SK-N-SH (cell line): Measurements from ENCODE around the gene ENTHD1. TPM values are rescaled to one million over a fixed set of nuclear protein-coding genes. Genes with fewer than 3 reads are reported as not detected.

Experiments used
- CTCF ChIA-PET: fragments of 300-600, 350-600 bp; formaldehyde crosslinking; extraction: SDS; loops from one replicate; lab custom pipeline; 2021; lab: Yijun Ruan, JAX
- POLR2A ChIA-PET: fragments of 350-600 bp; sonication (Branson Sonifier 250); formaldehyde crosslinking; extraction: SDS; loops from one replicate; lab custom pipeline; 2020; ENCODE audit warnings: antibody characterized with exemption, inconsistent platforms; lab: Yijun Ruan, JAX
- DNase-seq: peaks from one replicate; pipeline ENCODE4 v3.0.0; 2012
- H2AFZ ChIP-seq: fragments of 200-600 bp; sonication (generic); 2 replicates; pipeline ENCODE4 v1.8.1; 2016; ENCODE audit warnings: antibody characterized with exemption, mild to moderate bottlenecking, low read depth
- H3F3A ChIP-seq: fragments of 200-600 bp; sonication (generic); replicated peaks from 2 replicates; pipeline ENCODE3; 2016; ENCODE audit warnings: antibody characterized with exemption, mild to moderate bottlenecking; ENCODE audit not compliant: insufficient read depth
- H3K27ac ChIP-seq, 2 experiments: fragments of 200-500 bp in 1 of 2; fragments of 200-600 bp in 1 of 2; sonication (Bioruptor generic) in 1 of 2; sonication (generic), shearing (Covaris generic) in 1 of 2; 2 replicates each; pipeline versions ENCODE4 v1.5.1 to v1.6.1; 2014 to 2016; ENCODE audit warnings: low read depth in 2 of 2, inconsistent platforms in 1 of 2, low read length in 1 of 2, mild to moderate bottlenecking in 1 of 2, mixed read lengths in 1 of 2
- H3K27me3 ChIP-seq: fragments of 200-600 bp; sonication (generic), shearing (Covaris generic); 2 replicates; pipeline ENCODE4 v1.6.1; 2016; ENCODE audit warnings: mixed run types; ENCODE audit not compliant: insufficient read depth
- H3K36me3 ChIP-seq, 2 experiments: fragments of 200-500 bp in 1 of 2; fragments of 200-600 bp in 1 of 2; sonication (Bioruptor generic) in 1 of 2; sonication (generic) in 1 of 2; replicated peaks in 1 of 2; 2 replicates each; pipeline versions ENCODE3 to v1.5.1; 2014 to 2016; ENCODE audit warnings: low read length in 1 of 2, mild to moderate bottlenecking in 1 of 2; ENCODE audit not compliant: insufficient read depth in 2 of 2, control insufficient read depth in 1 of 2
- H3K4me1 ChIP-seq, 2 experiments: fragments of 200-500 bp in 1 of 2; fragments of 200-600 bp in 1 of 2; sonication (Bioruptor generic) in 1 of 2; sonication (generic), shearing (Covaris generic) in 1 of 2; 2 replicates each; pipeline versions ENCODE4 v1.5.1 to v1.6.1; 2014 to 2016; ENCODE audit warnings: low read depth in 1 of 2, low read length in 1 of 2, mixed run types in 1 of 2; ENCODE audit not compliant: insufficient read depth in 2 of 2, control insufficient read depth in 1 of 2
- H3K4me2 ChIP-seq: fragments of 200-600 bp; sonication (generic), shearing (Covaris generic); 2 replicates; pipeline ENCODE4 v1.6.1; 2017; ENCODE audit warnings: mixed run types
- H3K4me3 ChIP-seq, 2 experiments: fragments of 200-500 bp in 1 of 2; fragments of 200-600 bp in 1 of 2; sonication (Bioruptor generic) in 1 of 2; sonication (generic), shearing (Covaris generic) in 1 of 2; 2 replicates each; pipeline versions ENCODE4 v1.5.1 to v1.8.1; 2014 to 2016; ENCODE audit warnings: low read depth in 2 of 2, inconsistent platforms in 1 of 2, low read length in 1 of 2, mild to moderate bottlenecking in 1 of 2, mixed read lengths in 1 of 2, moderate library complexity in 1 of 2
- H3K79me2 ChIP-seq: fragments of 200-600 bp; sonication (generic); 2 replicates; pipeline ENCODE4 v1.8.1; 2017; ENCODE audit warnings: mild to moderate bottlenecking; ENCODE audit not compliant: insufficient read depth
- H3K9ac ChIP-seq: fragments of 200-600 bp; sonication (generic); 2 replicates; pipeline ENCODE4 v1.6.1; 2017; ENCODE audit warnings: mixed run types
- H3K9me2 ChIP-seq: fragments of 200-600 bp; sonication (generic); 2 replicates; pipeline ENCODE4 v1.6.1; 2017; ENCODE audit warnings: mixed run types
- H3K9me3 ChIP-seq: fragments of 200-600 bp; sonication (generic); 2 replicates; pipeline ENCODE4 v1.6.1; 2017; ENCODE audit warnings: mixed run types, mild to moderate bottlenecking, moderate library complexity
- H4K20me1 ChIP-seq: fragments of 200-600 bp; sonication (generic); 2 replicates; pipeline ENCODE4 v1.6.1; 2017; ENCODE audit warnings: mild to moderate bottlenecking, mixed run types; ENCODE audit not compliant: insufficient read depth
- ELF1 ChIP-seq: IDR thresholded peaks from 2 replicates; pipeline ENCODE4 v1.4.0; 2012
- EZH2phosphoT487 ChIP-seq: fragments of 200-600 bp; sonication (generic); IDR thresholded peaks from 2 replicates; pipeline ENCODE4 v1.6.1; 2017; ENCODE audit warnings: low read depth, mixed run types, mild to moderate bottlenecking, antibody characterized with exemption, moderate library complexity, borderline replicate concordance
- FOSL2 ChIP-seq: IDR thresholded peaks from 2 replicates; pipeline ENCODE4 v1.4.0; 2012; ENCODE audit warnings: low read depth, mild to moderate bottlenecking, moderate library complexity, borderline replicate concordance
- FOXJ3 ChIP-seq: sonication (generic); formaldehyde crosslinking; IDR thresholded peaks from 2 replicates; pipeline ENCODE4 v1.5.1; 2020; ENCODE audit warnings: mild to moderate bottlenecking, missing genetic modification reagents
- GATA2 ChIP-seq: sonication (generic); formaldehyde crosslinking; IDR thresholded peaks from 2 replicates; pipeline ENCODE4 v1.5.0; 2020; ENCODE audit warnings: mild to moderate bottlenecking, missing genetic modification reagents
- MEF2A ChIP-seq: IDR thresholded peaks from 2 replicates; pipeline ENCODE4 v1.4.0; 2012; ENCODE audit warnings: low read depth, borderline replicate concordance
- MXI1 ChIP-seq: IDR thresholded peaks from 2 replicates; pipeline ENCODE4 v1.6.1; 2012; ENCODE audit warnings: mild to moderate bottlenecking, low read depth, low read length, improper control_type of control experiment
- NFIC ChIP-seq: IDR thresholded peaks from 2 replicates; pipeline ENCODE4 v1.4.0; 2012; ENCODE audit warnings: borderline replicate concordance
- NRF1 ChIP-seq: IDR thresholded peaks from 2 replicates; pipeline ENCODE4 v1.6.1; 2012; ENCODE audit warnings: low read depth, mild to moderate bottlenecking, low read length
- POLR2AphosphoS5 ChIP-seq: IDR thresholded peaks from 2 replicates; pipeline ENCODE4 v1.6.1; 2012; ENCODE audit warnings: low read depth, low read length
- RCOR1 ChIP-seq: fragments of 150-350 bp; IDR thresholded peaks from 2 replicates; pipeline ENCODE4 v1.6.1; 2017; ENCODE audit warnings: antibody characterized with exemption, low read length
- RFX5 ChIP-seq: IDR thresholded peaks from 2 replicates; pipeline ENCODE4 v1.6.1; 2012; ENCODE audit warnings: mild to moderate bottlenecking, improper control_type of control experiment, low read length
- RXRA ChIP-seq: IDR thresholded peaks from 2 replicates; pipeline ENCODE4 v1.4.0; 2012; ENCODE audit warnings: low read depth, mild to moderate bottlenecking, borderline replicate concordance
- SIN3A ChIP-seq: IDR thresholded peaks from 2 replicates; pipeline ENCODE4 v1.6.1; 2012; ENCODE audit warnings: low read depth, mild to moderate bottlenecking, low read length, moderate library complexity, borderline replicate concordance
- WGBS: methylation state at CpG from one replicate; pipeline ENCODE4 v1.1.6; 2017; ENCODE audit warnings: low lambda C conversion rate; 5-methylcytosine and 5-hydroxymethylcytosine counted together
- polyA plus RNA-seq, 3 experiments: library from polyadenylated mRNA; depleted of rRNA; stranded (reverse); fragments of >200 nt; gene quantifications; 2 replicates each; pipeline ENCODE4 v1.2.3, GENCODE V29; 2012
- TF ChIP-seq, protein P1 (sequence below): IDR thresholded peaks from 2 replicates; pipeline ENCODE4 v1.4.0; 2012; ENCODE audit warnings: low read depth, borderline replicate concordance
- TF ChIP-seq, protein P2 (sequence below): fragments of 150-350 bp; IDR thresholded peaks from 2 replicates; pipeline ENCODE4 v1.6.1; 2016; ENCODE audit warnings: mild to moderate bottlenecking, low read depth, low read length
- TF ChIP-seq, protein P3 (sequence below): fragments of 150-350 bp; IDR thresholded peaks from 2 replicates; pipeline ENCODE4 v1.6.1; 2017; ENCODE audit warnings: antibody characterized with exemption, low read length, low read depth, borderline replicate concordance

The ENTHD1 gene
- polyA plus RNA-seq, 1 of the 3 experiments (the other 2 are of a cell fraction), result not detected

DNA sequence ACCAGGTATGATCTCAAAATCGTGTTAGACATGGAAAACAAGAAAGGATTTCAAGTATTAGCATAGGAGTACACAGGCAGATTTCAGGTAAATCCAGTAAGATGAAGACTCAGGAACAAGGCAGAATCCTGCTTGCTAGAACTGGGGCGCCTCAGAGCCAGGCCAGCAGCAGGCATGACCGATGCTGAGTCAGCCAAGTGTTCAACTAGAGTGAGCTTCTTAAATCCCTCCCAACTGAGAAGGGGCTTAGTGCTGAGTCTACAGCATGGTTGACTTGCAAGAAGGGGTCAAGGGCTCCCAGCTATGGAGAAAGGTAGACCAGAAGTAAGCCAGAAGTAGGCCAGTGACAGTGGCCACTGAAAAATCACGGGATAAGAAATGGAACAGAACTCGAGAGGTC, 19.8 kb upstream of the ENTHD1 start:
- ChIA-PET POLR2A (no interaction called here), CTCF (no interaction called here)
- Histone ChIP-seq H2AFZ (no peak overlapping the region), H3K9me2 (no peaks in the 10 kb centered on the region), H4K20me1 (no peaks in the 10 kb centered on the region), H3K4me2 (no peak overlapping the region), H3K4me3 (no peak overlapping the region), H3K27ac (no peak overlapping the region), H3K27me3 (no peaks in the 10 kb centered on the region), H3K79me2 (no peaks in the 10 kb centered on the region), H3K4me1 (no peaks in the 10 kb centered on the region; a peak in 1 of 4 replicates), H3K36me3 (no peaks in the 10 kb centered on the region), H3K9me3 (no peaks in the 10 kb centered on the region), H3K9ac (no peak overlapping the region), H3F3A (no peaks in the 10 kb centered on the region)
- WGBS, result 57% methylated on average over 5 of the region's 5 CpGs
- TF ChIP-seq GATA2 (CRISPR knock-in tag) (no peak), RFX5 (no peak), NFIC (no peak), FOSL2 (no peak), RXRA (no peak), ELF1 (no peak), RCOR1 (no peak), SIN3A (no peak), MXI1 (no peak), FOXJ3 (CRISPR knock-in tag) (no peak), EZH2phosphoT487 (no peak), MEF2A (no peak), NRF1 (no peak), POLR2AphosphoS5 (no peak)
- TF ChIP-seq, protein P1, sequence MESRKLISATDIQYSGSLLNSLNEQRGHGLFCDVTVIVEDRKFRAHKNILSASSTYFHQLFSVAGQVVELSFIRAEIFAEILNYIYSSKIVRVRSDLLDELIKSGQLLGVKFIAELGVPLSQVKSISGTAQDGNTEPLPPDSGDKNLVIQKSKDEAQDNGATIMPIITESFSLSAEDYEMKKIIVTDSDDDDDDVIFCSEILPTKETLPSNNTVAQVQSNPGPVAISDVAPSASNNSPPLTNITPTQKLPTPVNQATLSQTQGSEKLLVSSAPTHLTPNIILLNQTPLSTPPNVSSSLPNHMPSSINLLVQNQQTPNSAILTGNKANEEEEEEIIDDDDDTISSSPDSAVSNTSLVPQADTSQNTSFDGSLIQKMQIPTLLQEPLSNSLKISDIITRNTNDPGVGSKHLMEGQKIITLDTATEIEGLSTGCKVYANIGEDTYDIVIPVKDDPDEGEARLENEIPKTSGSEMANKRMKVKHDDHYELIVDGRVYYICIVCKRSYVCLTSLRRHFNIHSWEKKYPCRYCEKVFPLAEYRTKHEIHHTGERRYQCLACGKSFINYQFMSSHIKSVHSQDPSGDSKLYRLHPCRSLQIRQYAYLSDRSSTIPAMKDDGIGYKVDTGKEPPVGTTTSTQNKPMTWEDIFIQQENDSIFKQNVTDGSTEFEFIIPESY, result no peak
- TF ChIP-seq, protein P2, sequence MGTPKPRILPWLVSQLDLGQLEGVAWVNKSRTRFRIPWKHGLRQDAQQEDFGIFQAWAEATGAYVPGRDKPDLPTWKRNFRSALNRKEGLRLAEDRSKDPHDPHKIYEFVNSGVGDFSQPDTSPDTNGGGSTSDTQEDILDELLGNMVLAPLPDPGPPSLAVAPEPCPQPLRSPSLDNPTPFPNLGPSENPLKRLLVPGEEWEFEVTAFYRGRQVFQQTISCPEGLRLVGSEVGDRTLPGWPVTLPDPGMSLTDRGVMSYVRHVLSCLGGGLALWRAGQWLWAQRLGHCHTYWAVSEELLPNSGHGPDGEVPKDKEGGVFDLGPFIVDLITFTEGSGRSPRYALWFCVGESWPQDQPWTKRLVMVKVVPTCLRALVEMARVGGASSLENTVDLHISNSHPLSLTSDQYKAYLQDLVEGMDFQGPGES, result no peak
- TF ChIP-seq, protein P3, sequence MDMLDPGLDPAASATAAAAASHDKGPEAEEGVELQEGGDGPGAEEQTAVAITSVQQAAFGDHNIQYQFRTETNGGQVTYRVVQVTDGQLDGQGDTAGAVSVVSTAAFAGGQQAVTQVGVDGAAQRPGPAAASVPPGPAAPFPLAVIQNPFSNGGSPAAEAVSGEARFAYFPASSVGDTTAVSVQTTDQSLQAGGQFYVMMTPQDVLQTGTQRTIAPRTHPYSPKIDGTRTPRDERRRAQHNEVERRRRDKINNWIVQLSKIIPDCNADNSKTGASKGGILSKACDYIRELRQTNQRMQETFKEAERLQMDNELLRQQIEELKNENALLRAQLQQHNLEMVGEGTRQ, result no peak
- DNase-seq, result no peak
